ENCODE results near the gene CPSF6.
"Not testable (repeated sequence)": the region's sequence is repeated elsewhere in the genome, so short reads cannot be mapped to it uniquely, and the experiment has no call there.

CPSF6 gene

DNA sequence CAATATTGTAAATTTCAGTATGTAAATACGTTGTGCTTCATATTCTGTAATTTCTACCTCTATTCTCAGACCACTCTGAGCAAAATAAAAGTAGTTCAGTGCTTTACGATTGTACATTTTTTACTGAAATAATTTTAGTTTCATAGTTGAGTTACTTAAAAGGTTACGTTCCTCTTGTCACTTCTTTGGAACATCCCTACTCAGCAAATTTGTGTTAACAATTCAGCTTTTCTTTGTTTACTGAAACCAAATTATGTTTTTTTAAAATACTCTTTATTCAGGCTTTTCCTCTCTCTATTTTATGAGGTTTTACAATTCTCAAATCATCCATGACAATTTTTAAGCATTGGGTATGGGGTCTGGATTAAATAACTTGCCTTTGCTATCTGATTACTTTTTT, 25.8 kb downstream of the CPSF6 start:
- Histone ChIP-seq H3K27ac (no peak overlapping the region), H3K4me3 (ENCODE audit: low read depth, low read length) (no peak overlapping the region), H3K27me3 (replicated peaks) (no peaks in the 10 kb centered on the region), H3K36me3 (replicated peaks) (peaks cover 20% of the 10 kb centered on the region)
- TF ChIP-seq, protein P1, sequence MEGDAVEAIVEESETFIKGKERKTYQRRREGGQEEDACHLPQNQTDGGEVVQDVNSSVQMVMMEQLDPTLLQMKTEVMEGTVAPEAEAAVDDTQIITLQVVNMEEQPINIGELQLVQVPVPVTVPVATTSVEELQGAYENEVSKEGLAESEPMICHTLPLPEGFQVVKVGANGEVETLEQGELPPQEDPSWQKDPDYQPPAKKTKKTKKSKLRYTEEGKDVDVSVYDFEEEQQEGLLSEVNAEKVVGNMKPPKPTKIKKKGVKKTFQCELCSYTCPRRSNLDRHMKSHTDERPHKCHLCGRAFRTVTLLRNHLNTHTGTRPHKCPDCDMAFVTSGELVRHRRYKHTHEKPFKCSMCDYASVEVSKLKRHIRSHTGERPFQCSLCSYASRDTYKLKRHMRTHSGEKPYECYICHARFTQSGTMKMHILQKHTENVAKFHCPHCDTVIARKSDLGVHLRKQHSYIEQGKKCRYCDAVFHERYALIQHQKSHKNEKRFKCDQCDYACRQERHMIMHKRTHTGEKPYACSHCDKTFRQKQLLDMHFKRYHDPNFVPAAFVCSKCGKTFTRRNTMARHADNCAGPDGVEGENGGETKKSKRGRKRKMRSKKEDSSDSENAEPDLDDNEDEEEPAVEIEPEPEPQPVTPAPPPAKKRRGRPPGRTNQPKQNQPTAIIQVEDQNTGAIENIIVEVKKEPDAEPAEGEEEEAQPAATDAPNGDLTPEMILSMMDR (IDR thresholded peaks at IDR 0.05; ENCODE audit: low read depth, low read length, missing control alignments), result no peak
- in situ Hi-C loops (cut with HindIII; ENCODE audit: low pct_ligation_motif_present, low sequenced_read_pairs), result loop anchor here (25.0 kb wide), 1 partner anchor 403 kb away; no protein-coding TSS in a partner anchor
- no peak for DNase-seq

DNA sequence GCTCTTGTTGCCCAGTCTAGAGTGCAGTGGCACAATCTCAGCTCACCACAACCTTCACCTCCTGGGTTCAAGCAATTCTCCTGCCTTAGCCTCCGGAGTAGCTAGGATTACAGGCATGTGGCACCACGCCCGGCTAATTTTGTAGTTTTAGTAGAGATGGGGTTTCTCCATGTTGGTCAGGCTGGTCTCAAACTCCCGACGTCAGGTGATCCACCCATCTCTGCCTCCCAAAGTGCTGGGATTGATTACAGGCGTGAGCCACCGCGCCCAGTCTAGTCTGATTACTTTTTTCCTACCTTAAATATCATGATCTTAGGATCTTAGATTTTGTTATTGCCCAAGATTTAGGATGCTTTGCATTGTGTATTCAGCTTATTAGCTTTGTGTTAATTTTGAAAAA, 26.3 kb downstream of the CPSF6 start:
- not testable (repeated sequence) for DNase-seq; H3K27ac ChIP-seq; H3K27me3 ChIP-seq (replicated peaks); H3K4me3 ChIP-seq (ENCODE audit: low read depth, low read length)
- in situ Hi-C loops (cut with HindIII; ENCODE audit: low pct_ligation_motif_present, low sequenced_read_pairs), result loop anchor here (25.0 kb wide), 1 partner anchor 403 kb away; no protein-coding TSS in a partner anchor
- H3K36me3 ChIP-seq (replicated peaks), result peaks cover 19% of the 10 kb centered on the region

DNA sequence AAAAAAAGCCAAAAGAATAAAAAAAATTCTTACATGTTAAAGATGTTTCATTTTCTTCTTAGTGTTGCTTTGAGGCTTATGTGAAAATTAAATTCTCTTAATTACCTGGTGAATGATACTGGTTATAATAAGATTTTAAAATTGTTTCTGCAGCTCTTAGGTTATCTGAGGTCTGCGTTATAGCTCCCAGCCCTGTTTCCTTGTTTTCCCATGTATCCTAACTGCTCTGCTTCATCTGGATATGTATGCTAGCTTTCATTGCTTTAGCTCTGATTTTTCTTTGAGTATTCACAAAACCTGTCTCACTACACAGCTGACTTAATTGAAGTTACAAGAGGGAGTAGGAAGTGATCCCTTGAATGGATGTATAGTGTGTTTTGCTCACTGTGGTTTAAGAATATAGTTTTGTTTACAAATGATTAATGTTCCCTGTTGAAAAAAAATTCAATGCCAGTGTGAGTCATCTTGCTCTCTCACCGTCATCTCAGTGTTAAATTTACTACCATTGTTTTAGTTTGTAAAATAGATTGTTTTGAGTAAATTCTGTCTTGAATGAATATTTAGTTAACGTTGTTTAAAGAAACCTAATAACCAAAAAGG, 26.8 kb downstream of the CPSF6 start:
- Histone ChIP-seq H3K36me3 (replicated peaks) (peaks cover 20% of the 10 kb centered on the region), H3K27ac (no peak overlapping the region), H3K4me3 (ENCODE audit: low read depth, low read length) (no peak overlapping the region), H3K27me3 (replicated peaks) (no peaks in the 10 kb centered on the region)
- DNase-seq, result peak; percentile 16
- TF ChIP-seq, protein P1 (IDR thresholded peaks at IDR 0.05; ENCODE audit: low read depth, low read length, missing control alignments), result no peak
- in situ Hi-C loops (cut with HindIII; ENCODE audit: low pct_ligation_motif_present, low sequenced_read_pairs), result loop anchor here (25.0 kb wide), 1 partner anchor 404 kb away; no protein-coding TSS in a partner anchor

DNA sequence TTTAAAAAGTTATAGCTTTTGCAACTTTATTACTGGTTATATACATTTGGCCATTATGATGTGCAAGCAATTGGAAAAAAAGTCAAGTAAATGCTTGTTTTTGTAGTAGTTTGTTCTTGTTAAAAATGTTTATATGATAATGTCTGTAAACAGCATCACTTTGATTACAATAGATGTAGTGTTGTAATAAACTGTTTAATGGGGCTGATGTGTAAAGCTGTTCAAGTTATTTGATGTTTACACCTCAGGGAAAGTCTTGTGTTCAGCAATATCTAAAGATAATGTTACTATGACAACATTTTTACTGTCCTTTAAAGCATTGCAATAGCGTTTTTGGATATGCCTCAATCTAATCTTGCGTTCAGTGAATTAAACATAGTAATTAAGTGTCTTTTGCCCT, 30.4 kb downstream of the CPSF6 start:
- in situ Hi-C loops (cut with HindIII; ENCODE audit: low pct_ligation_motif_present, low sequenced_read_pairs), result loop anchor here (25.0 kb wide), 1 partner anchor 407 kb away; no protein-coding TSS in a partner anchor
- no peak overlapping the region for H3K4me3 ChIP-seq (ENCODE audit: low read depth, low read length)
- DNase-seq, result no peak
- TF ChIP-seq, protein P1 (IDR thresholded peaks at IDR 0.05; ENCODE audit: low read depth, low read length, missing control alignments), result no peak
- H3K27ac ChIP-seq, result no peak overlapping the region
- H3K27me3 ChIP-seq (replicated peaks), result no peaks in the 10 kb centered on the region
- peaks cover 4% of the 10 kb centered on the region for H3K36me3 ChIP-seq (replicated peaks)

DNA sequence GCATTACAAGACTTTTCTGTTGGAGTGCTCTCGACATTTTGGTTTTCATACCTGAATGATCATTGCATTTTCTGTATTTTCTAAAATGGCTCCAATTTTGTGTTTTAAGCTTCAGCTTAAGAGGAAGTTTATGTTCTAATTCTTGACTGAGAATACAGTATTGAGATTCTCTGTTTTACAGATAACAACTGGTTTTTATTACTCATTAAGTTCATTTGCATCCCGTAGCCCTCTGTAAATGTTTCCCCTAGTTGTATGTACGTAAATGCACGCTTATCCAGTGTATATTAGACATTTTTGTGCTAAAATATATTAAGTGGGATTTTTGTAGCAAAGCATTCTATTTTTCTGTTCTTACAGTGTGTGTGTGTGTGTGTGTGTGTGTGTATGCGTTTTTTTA, 33.1 kb downstream of the CPSF6 start:
- H3K27ac ChIP-seq, result no peak overlapping the region
- TF ChIP-seq, protein P1 (IDR thresholded peaks at IDR 0.05; ENCODE audit: low read depth, low read length, missing control alignments), result no peak
- no peak for DNase-seq
- in situ Hi-C loops (cut with HindIII; ENCODE audit: low pct_ligation_motif_present, low sequenced_read_pairs), result loop anchor here (25.0 kb wide), 1 partner anchor 410 kb away; no protein-coding TSS in a partner anchor
- no peak overlapping the region for H3K4me3 ChIP-seq (ENCODE audit: low read depth, low read length)
- H3K27me3 ChIP-seq (replicated peaks), result no peaks in the 10 kb centered on the region
- peaks cover 4% of the 10 kb centered on the region for H3K36me3 ChIP-seq (replicated peaks)

DNA sequence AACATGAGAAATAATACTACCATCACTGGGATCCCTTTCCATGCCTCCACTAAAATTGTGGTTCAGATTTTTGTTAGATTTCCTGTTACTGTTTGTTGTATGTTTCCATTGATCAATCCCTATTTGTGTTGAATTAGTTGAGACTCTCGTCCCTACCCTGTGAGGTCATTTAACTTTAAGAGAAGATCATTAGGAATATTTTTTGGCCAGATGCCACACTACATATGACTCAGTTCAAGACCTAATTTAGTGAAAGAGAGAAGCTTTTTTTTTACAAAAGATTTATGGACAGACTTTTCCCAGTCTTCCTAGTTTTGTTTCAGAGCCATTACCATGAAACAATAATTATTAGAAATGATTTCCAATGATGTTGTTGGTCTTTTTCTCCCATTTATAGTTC, 35.5 kb downstream of the CPSF6 start:
- DNase-seq, result no peak
- H3K4me3 ChIP-seq (ENCODE audit: low read depth, low read length), result no peak overlapping the region
- peaks cover 4% of the 10 kb centered on the region for H3K36me3 ChIP-seq (replicated peaks)
- H3K27ac ChIP-seq, result no peak overlapping the region
- TF ChIP-seq, protein P1 (IDR thresholded peaks at IDR 0.05; ENCODE audit: low read depth, low read length, missing control alignments), result no peak
- H3K27me3 ChIP-seq (replicated peaks), result no peaks in the 10 kb centered on the region
- in situ Hi-C loops (cut with HindIII; ENCODE audit: low pct_ligation_motif_present, low sequenced_read_pairs), result loop anchor here (25.0 kb wide), 1 partner anchor 413 kb away; no protein-coding TSS in a partner anchor
